Fibroblast of villous mesenchyme (primary cell): ENCODE results near the gene KCNT1. TPM values are rescaled to one million over a fixed set of nuclear protein-coding genes. Genes with fewer than 3 reads are reported as not detected.
"Not testable (repeated sequence)": the region's sequence is repeated elsewhere in the genome, so short reads cannot be mapped to it uniquely, and the experiment has no call there.

Source experiments
- DNase-seq: peaks from one replicate; pipeline ENCODE4 v3.0.0-alpha.2; 2010; ENCODE audit warnings: low read depth
- H3K4me3 ChIP-seq: 2 replicates; pipeline ENCODE4 v1.5.1; 2011; ENCODE audit warnings: low read depth, mild to moderate bottlenecking, low read length
- total RNA-seq: library from RNA; depleted of rRNA; stranded (reverse); fragments of >200 nt; gene quantifications from 2 replicates; pipeline ENCODE4 v1.2.3, GENCODE V29; 2012
- TF ChIP-seq, protein P1 (sequence below): IDR thresholded peaks from 2 replicates; pipeline ENCODE4 v1.5.1; 2012; ENCODE audit warnings: low read depth, mild to moderate bottlenecking, low read length; ENCODE audit not compliant: insufficient read depth

The KCNT1 gene
- total RNA-seq, 1 donor, result not detected

- DNase-seq, result no peak
- TF ChIP-seq, protein P1, sequence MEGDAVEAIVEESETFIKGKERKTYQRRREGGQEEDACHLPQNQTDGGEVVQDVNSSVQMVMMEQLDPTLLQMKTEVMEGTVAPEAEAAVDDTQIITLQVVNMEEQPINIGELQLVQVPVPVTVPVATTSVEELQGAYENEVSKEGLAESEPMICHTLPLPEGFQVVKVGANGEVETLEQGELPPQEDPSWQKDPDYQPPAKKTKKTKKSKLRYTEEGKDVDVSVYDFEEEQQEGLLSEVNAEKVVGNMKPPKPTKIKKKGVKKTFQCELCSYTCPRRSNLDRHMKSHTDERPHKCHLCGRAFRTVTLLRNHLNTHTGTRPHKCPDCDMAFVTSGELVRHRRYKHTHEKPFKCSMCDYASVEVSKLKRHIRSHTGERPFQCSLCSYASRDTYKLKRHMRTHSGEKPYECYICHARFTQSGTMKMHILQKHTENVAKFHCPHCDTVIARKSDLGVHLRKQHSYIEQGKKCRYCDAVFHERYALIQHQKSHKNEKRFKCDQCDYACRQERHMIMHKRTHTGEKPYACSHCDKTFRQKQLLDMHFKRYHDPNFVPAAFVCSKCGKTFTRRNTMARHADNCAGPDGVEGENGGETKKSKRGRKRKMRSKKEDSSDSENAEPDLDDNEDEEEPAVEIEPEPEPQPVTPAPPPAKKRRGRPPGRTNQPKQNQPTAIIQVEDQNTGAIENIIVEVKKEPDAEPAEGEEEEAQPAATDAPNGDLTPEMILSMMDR, result no peak
Measured at GRCh38 chr9:135666534-135667462, 35.2 kb upstream of the KCNT1 start.

DNA sequence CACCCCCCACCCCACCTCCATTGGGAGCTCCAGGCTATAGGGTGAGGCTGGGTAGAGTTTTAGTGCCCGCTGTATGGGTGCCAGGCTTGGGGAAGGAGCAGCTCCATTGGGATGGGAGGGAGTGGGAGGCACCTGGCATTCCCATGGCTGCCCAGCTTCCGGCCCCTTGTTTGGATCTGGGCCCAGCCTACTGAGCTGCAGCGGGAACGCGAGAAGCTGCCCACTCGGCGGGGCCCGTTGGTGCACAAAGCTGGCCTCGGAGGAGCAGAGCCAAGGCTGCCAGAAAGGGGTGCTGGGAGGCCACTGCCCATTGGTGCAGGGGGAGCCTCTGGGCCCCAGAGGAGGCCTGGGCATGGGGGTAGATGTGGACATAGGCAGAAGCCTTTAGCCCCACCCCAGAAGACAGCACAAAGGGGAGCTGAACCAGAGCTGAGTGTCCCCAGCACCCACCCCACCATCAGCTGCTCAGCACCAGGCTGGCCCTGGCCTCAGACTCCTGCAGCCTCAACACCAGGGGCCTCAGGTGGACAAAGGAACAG lies 34.5 kb upstream of the KCNT1 start:
- no peak for DNase-seq
- TF ChIP-seq, protein P1, result no peak
- H3K4me3 ChIP-seq, result no peak overlapping the region

More at GRCh38 chr9:135666534-135667462, 35.2 kb upstream of the KCNT1 start:
- no peak overlapping the region for H3K4me3 ChIP-seq

DNA sequence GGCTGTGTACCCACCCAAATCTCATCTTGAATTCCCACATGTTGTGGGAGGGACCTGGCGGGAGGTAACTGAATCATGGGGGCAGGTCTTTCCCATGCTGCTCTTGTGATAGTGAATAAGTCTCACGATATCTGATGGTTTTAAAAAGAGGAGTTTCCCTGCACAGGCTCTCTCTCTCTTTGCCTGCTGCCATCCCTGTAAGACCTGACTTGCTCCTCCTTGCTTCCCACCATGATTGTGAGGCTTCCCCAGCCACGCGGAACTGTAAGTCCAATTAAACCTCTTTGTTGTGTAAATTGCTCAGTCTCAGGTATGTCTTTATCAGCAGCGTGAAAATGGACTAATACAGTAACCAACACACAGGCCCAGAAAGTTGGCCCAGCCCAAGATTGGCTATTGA lies 33.0 kb upstream of the KCNT1 start:
- H3K4me3 ChIP-seq, DNase-seq: not testable (repeated sequence)

DNA sequence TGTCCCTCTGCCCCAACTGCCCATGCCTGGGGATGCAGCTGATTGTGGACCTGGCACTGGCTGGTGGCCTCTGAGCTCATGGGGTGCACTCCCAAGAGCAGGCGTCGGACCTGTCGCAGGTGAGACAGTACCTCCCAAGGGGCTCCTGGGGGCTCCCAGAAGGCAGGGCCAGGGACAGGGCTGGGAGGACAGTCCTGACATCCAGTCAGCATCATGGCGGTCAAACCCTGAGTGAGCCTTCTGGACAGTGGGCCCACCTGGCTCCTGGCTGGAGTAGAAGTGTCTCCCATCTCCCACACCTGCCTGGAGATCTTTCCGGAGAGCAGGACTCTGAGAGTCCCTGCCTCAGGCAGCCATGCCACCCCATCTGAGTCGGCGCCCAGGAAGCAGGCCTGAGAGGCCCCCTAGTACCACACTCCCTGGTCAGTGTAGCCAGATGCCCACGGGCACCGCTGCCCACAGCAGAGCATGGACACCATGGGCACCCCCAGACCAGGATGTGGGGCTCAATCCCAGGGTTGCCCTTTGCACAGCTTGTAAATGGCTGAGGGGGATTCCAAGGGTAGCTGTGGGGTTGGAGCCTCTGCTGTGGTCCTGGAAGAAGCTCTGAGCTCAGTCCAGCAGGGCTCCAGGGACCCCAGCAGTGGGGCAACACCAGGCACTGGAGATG lies 32.2 kb upstream of the KCNT1 start:
- TF ChIP-seq, protein P1, result no peak
- no peak for DNase-seq
- no peak overlapping the region for H3K4me3 ChIP-seq

- no peak for DNase-seq
- TF ChIP-seq, protein P1, result no peak
- H3K4me3 ChIP-seq, result no peak overlapping the region
Measured at GRCh38 chr9:135670721-135671590, 31.0 kb upstream of the KCNT1 start.

DNA sequence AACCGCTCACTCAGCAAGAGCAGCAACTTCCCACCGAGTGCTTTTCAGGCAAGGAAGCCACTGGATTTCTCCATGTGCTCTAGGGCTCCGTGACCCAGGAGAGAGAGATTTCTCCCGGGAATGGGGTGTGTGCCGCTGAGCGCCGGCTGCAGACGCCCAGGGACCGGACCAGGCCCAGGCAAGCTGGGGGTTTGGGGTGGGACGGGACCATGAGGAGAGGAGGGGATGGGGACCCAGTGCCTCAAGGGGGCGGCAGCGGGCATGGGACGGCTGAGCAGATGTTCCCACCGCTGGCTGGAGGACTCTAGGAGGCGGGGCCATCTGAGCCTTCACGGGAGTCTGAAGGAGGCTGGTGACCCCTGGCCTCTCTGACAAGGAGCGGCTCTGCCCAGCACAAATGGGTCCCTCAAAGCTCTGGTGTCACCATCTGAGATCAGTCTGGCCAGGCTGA lies 30.4 kb upstream of the KCNT1 start:
- TF ChIP-seq, protein P1, result no peak
- no peak for DNase-seq
- H3K4me3 ChIP-seq, result no peak overlapping the region

- H3K4me3 ChIP-seq, DNase-seq: not testable (repeated sequence)
Measured at GRCh38 chr9:135672786-135673185, 29.2 kb upstream of the KCNT1 start.
